ENCODE results near the gene MEP1B.

Gene MEP1B

DNA sequence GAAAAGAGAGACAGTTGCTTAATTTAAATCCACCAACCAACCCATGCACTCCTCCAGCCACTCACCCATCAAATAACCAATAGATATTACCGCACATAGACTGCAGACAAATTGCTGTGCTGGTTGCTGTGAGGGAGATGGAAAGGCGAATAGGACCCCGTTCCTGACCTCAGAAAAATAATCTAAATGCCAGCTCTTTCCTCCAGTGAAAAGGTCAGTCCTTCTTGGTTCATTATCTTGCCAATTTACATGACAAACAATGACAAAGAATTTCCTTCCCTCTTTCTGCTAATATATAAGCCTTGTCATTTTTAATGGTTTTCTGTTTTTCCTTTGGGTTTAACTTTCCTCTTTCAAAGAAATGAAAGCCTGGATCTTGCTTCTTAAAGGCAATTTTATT is 61.6 kb downstream of the MEP1B start:
- Histone ChIP-seq H2BK15ac (ENCODE audit: low read depth, poor library complexity, severe bottlenecking) (no peak overlapping the region), H3K36me3 (ENCODE audit: control insufficient read depth in 1 of 2, insufficient read depth in 2 of 2, low read depth in 1 of 2, low read length in 2 of 2) (no peaks in the 10 kb centered on the region), H3K14ac (ENCODE audit: low read length in 2 of 2) (no peak overlapping the region), H3K4me2 (ENCODE audit: low read length, poor library complexity, severe bottlenecking) (no peak overlapping the region), H3K4ac (ENCODE audit: low read depth in 1 of 2, low read length in 2 of 2) (no peak overlapping the region), H3K4me1 (ENCODE audit: control insufficient read depth, insufficient read depth, low read depth, low read length) (no peaks in the 10 kb centered on the region), H3K23ac (ENCODE audit: low read length in 2 of 2) (no peak overlapping the region), H4K91ac (ENCODE audit: low read length) (no peak overlapping the region), H3K4me3 (ENCODE audit: insufficient read depth in 1 of 2, low read depth in 1 of 2, low read length in 2 of 2) (no peak overlapping the region), H2BK12ac (ENCODE audit: low read length in 2 of 2) (no peak overlapping the region), H3K18ac (ENCODE audit: low read depth in 1 of 2, low read length in 2 of 2) (no peak overlapping the region), H3K9me3 (ENCODE audit: control insufficient read depth, low read length) (no peaks in the 10 kb centered on the region), H3K79me1 (replicated peaks; ENCODE audit: low read length, poor library complexity, severe bottlenecking) (no peaks in the 10 kb centered on the region), H3K27me3 (ENCODE audit: control insufficient read depth in 1 of 2, insufficient read depth in 1 of 2, low read length in 2 of 2) (peaks cover 0 to 4% of the 10 kb centered on the region in 2 experiments), H2AK5ac (ENCODE audit: low read length, severe bottlenecking) (no peak overlapping the region), H2BK5ac (ENCODE audit: low read depth, low read length, poor library complexity, severe bottlenecking) (no peak overlapping the region), H3K9ac (ENCODE audit: low read length) (no peak overlapping the region), H3K27ac (ENCODE audit: low read length, poor library complexity, severe bottlenecking) (no peak overlapping the region), H2BK120ac (ENCODE audit: low read depth, low read length) (no peak overlapping the region), H4K8ac (ENCODE audit: low read length) (no peak overlapping the region), H2AFZ (ENCODE audit: low read depth, low read length) (no peak overlapping the region)
- 85% methylated on average over 3 of the region's 3 CpGs for whole genome bisulfite sequencing
- DNase-seq: no peak

DNA sequence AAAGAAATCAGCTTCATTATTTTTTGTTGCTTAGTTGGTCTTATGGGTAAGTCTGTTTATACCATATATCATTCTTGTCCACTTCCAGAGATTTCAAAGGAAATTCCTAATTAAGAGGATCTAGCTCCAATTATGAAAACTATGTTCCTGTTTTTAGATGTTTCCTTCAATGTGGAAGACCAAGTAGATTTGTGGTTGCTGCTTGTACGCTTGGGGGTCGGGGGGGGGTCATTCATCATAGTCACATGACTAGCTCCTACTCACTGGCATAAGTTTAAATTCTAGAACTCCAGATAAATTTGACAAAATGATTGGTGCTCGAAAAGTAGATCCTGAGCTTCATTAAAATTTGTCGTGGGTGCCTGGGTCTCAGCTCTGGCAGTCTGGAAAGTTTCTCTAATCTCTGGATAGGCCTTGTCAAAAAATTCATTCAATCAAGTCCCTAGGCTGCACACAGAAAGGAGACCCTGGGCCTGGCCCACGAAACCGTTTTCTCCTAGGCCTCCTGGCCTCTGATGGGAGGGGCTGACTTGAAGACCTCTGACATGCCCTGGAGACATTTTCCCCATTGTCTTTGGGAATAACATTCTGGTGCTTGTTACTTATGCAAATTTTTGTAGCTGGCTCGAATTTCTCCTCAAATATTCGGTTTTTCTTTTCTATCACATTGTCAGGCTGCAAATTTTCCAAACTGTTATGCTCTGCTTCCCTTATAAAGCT is 62.5 kb downstream of the MEP1B start:
- Histone ChIP-seq H4K8ac (ENCODE audit: low read length) (no peak overlapping the region), H3K4me3 (ENCODE audit: insufficient read depth in 1 of 2, low read depth in 1 of 2, low read length in 2 of 2) (no peak overlapping the region), H3K4me1 (ENCODE audit: control insufficient read depth, insufficient read depth, low read depth, low read length) (no peaks in the 10 kb centered on the region), H3K4ac (ENCODE audit: low read depth in 1 of 2, low read length in 2 of 2) (no peak overlapping the region), H3K18ac (ENCODE audit: low read depth in 1 of 2, low read length in 2 of 2) (no peak overlapping the region), H2BK12ac (ENCODE audit: low read length in 2 of 2) (no peak overlapping the region), H3K9ac (ENCODE audit: low read length) (no peak overlapping the region), H3K27me3 (ENCODE audit: control insufficient read depth in 1 of 2, insufficient read depth in 1 of 2, low read length in 2 of 2) (peaks cover 0 to 4% of the 10 kb centered on the region in 2 experiments), H4K91ac (ENCODE audit: low read length) (no peak overlapping the region), H3K36me3 (ENCODE audit: control insufficient read depth in 1 of 2, insufficient read depth in 2 of 2, low read depth in 1 of 2, low read length in 2 of 2) (no peaks in the 10 kb centered on the region), H3K27ac (ENCODE audit: low read length, poor library complexity, severe bottlenecking) (no peak overlapping the region), H2BK5ac (ENCODE audit: low read depth, low read length, poor library complexity, severe bottlenecking) (no peak overlapping the region), H2AK5ac (ENCODE audit: low read length, severe bottlenecking) (no peak overlapping the region), H2AFZ (ENCODE audit: low read depth, low read length) (no peak overlapping the region), H2BK120ac (ENCODE audit: low read depth, low read length) (no peak overlapping the region), H3K23ac (ENCODE audit: low read length in 2 of 2) (no peak overlapping the region), H3K9me3 (ENCODE audit: control insufficient read depth, low read length) (no peaks in the 10 kb centered on the region), H2BK15ac (ENCODE audit: low read depth, poor library complexity, severe bottlenecking) (peak overlapping the region; percentile 69), H3K14ac (ENCODE audit: low read length in 2 of 2) (no peak overlapping the region), H3K4me2 (ENCODE audit: low read length, poor library complexity, severe bottlenecking) (no peak overlapping the region), H3K79me1 (replicated peaks; ENCODE audit: low read length, poor library complexity, severe bottlenecking) (no peaks in the 10 kb centered on the region)
- WGBS: 74% methylated on average over 6 of the region's 8 CpGs
- DNase-seq: no peak

DNA sequence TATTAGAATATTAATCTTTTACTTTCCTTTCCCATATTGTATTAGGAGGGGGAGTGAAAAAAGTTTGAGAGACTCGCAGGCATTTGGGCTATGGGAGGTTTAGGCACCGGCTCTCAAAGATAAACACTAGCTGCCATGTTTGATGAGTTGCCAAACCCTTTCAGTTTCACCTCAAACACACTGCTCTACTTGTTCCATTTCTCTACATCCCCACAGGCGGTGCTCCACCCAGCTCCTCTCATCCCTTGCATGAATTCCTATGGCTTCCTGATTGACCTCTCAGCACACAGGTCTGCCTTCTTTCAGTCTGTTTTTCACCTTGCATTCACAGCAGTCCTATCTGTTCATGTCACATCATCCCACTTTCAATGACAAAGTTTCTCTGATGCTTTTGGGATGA is 65.7 kb downstream of the MEP1B start:
- Histone ChIP-seq H3K79me1 (replicated peaks; ENCODE audit: low read length, poor library complexity, severe bottlenecking) (no peaks in the 10 kb centered on the region), H3K9ac (ENCODE audit: low read length) (no peak overlapping the region), H2BK15ac (ENCODE audit: low read depth, poor library complexity, severe bottlenecking) (no peak overlapping the region), H3K23ac (ENCODE audit: low read length in 2 of 2) (no peak overlapping the region), H2BK5ac (ENCODE audit: low read depth, low read length, poor library complexity, severe bottlenecking) (no peak overlapping the region), H3K4me3 (ENCODE audit: insufficient read depth in 1 of 2, low read depth in 1 of 2, low read length in 2 of 2) (no peak overlapping the region), H2AFZ (ENCODE audit: low read depth, low read length) (no peak overlapping the region), H3K27ac (ENCODE audit: low read length, poor library complexity, severe bottlenecking) (no peak overlapping the region), H3K27me3 (ENCODE audit: control insufficient read depth in 1 of 2, insufficient read depth in 1 of 2, low read length in 2 of 2) (peaks cover 0 to 4% of the 10 kb centered on the region in 2 experiments), H4K8ac (ENCODE audit: low read length) (no peak overlapping the region), H3K36me3 (ENCODE audit: control insufficient read depth in 1 of 2, insufficient read depth in 2 of 2, low read depth in 1 of 2, low read length in 2 of 2) (no peaks in the 10 kb centered on the region), H3K4me2 (ENCODE audit: low read length, poor library complexity, severe bottlenecking) (no peak overlapping the region), H2BK120ac (ENCODE audit: low read depth, low read length) (no peak overlapping the region), H3K4ac (ENCODE audit: low read depth in 1 of 2, low read length in 2 of 2) (no peak overlapping the region), H2AK5ac (ENCODE audit: low read length, severe bottlenecking) (no peak overlapping the region), H3K18ac (ENCODE audit: low read depth in 1 of 2, low read length in 2 of 2) (no peak overlapping the region), H3K14ac (ENCODE audit: low read length in 2 of 2) (no peak overlapping the region), H4K91ac (ENCODE audit: low read length) (no peak overlapping the region), H3K4me1 (ENCODE audit: control insufficient read depth, insufficient read depth, low read depth, low read length) (no peaks in the 10 kb centered on the region), H2BK12ac (ENCODE audit: low read length in 2 of 2) (no peak overlapping the region), H3K9me3 (ENCODE audit: control insufficient read depth, low read length) (no peaks in the 10 kb centered on the region)
- 79% methylated on average over 3 of the region's 3 CpGs for WGBS
- DNase-seq: no peak

DNA sequence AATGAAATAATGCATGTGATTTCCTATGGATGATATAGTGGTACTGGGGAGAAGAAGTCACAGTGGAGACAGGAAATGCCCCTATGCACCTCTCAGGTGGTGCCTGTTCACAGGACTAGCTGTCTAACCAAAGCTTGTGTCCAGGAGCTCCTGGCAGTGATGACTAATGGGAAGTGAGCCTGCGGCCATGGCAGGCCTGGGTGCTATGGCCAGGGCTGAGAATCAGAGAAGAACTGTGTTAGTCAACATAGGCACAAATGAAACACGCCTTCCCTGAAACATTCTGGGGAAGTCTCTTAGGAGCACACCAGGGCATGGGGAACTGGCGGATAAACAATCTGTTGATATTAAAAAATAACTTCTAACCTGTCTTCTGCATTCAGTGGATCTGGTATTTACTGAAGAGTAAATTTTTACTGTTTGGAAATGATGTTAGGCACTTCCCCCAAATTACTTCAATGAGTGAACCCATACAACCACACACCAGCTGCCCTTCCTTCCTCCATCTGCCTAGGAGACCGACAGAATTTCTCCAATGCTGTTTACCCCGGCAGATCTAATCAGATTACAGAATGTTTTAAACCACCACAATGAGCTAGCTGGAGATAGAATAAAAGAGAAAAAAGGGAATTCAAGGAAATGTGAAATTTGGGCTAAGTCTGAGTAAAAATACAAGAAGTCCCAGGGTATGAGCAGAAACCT is 67.4 kb downstream of the MEP1B start:
- Histone ChIP-seq H3K23ac (ENCODE audit: low read length in 2 of 2) (no peak overlapping the region), H2BK120ac (ENCODE audit: low read depth, low read length) (no peak overlapping the region), H2AFZ (ENCODE audit: low read depth, low read length) (no peak overlapping the region), H3K4ac (ENCODE audit: low read depth in 1 of 2, low read length in 2 of 2) (no peak overlapping the region), H3K9me3 (ENCODE audit: control insufficient read depth, low read length) (no peaks in the 10 kb centered on the region), H3K14ac (ENCODE audit: low read length in 2 of 2) (no peak overlapping the region), H2BK5ac (ENCODE audit: low read depth, low read length, poor library complexity, severe bottlenecking) (no peak overlapping the region), H3K4me3 (ENCODE audit: insufficient read depth in 1 of 2, low read depth in 1 of 2, low read length in 2 of 2) (no peak overlapping the region), H3K36me3 (ENCODE audit: control insufficient read depth in 1 of 2, insufficient read depth in 2 of 2, low read depth in 1 of 2, low read length in 2 of 2) (no peaks in the 10 kb centered on the region), H3K9ac (ENCODE audit: low read length) (no peak overlapping the region), H3K79me1 (replicated peaks; ENCODE audit: low read length, poor library complexity, severe bottlenecking) (no peaks in the 10 kb centered on the region), H2AK5ac (ENCODE audit: low read length, severe bottlenecking) (no peak overlapping the region), H3K4me2 (ENCODE audit: low read length, poor library complexity, severe bottlenecking) (no peak overlapping the region), H3K18ac (ENCODE audit: low read depth in 1 of 2, low read length in 2 of 2) (no peak overlapping the region), H4K8ac (ENCODE audit: low read length) (no peak overlapping the region), H2BK12ac (ENCODE audit: low read length in 2 of 2) (no peak overlapping the region), H3K27me3 (ENCODE audit: control insufficient read depth in 1 of 2, insufficient read depth in 1 of 2, low read length in 2 of 2) (peaks cover 0 to 4% of the 10 kb centered on the region in 2 experiments), H4K91ac (ENCODE audit: low read length) (no peak overlapping the region), H3K4me1 (ENCODE audit: control insufficient read depth, insufficient read depth, low read depth, low read length) (no peaks in the 10 kb centered on the region), H3K27ac (ENCODE audit: low read length, poor library complexity, severe bottlenecking) (no peak overlapping the region), H2BK15ac (ENCODE audit: low read depth, poor library complexity, severe bottlenecking) (no peak overlapping the region)
- 96% methylated on average over 2 of the region's 5 CpGs for WGBS
- DNase-seq: no peak
